Caco-2 (cell line): Measurements from ENCODE around the gene BRF1. TPM values are rescaled to one million over a fixed set of nuclear protein-coding genes. Genes with fewer than 3 reads are reported as not detected.

Source experiments
- BruUV-seq: library from RNA; stranded (reverse); fragments of 400-500 nt; replicated peaks from 2 replicates; lab custom pipeline; 2021; lab: Mats Ljungman, UMichigan
- CTCF ChIA-PET: fragments of 300-600 bp; sonication (Branson Sonifier 250); formaldehyde crosslinking; loops from one replicate; lab custom pipeline; 2022; ENCODE audit warnings: antibody characterized with exemption; lab: Charles Lee
- POLR2A ChIA-PET: fragments of 300-600 bp; sonication (Branson Sonifier 250); formaldehyde crosslinking; loops from one replicate; lab custom pipeline; 2022; ENCODE audit warnings: antibody characterized with exemption; lab: Charles Lee
- DNase-seq, 2 experiments: peaks; one replicate each; pipeline versions ENCODE4 v3.0.0 to v3.0.0-alpha.2; 2020 to 2022
- H3K27me3 ChIP-seq: replicated peaks from 2 replicates; pipeline ENCODE4 v1.6.0; 2011; ENCODE audit warnings: low read length; ENCODE audit not compliant: control insufficient read depth, insufficient read depth
- H3K36me3 ChIP-seq: 2 replicates; pipeline ENCODE4 v1.5.1; 2011; ENCODE audit warnings: low read length; ENCODE audit not compliant: control insufficient read depth, insufficient read depth
- H3K4me1 ChIP-seq: fragments of 250-450 bp; sonication (Bioruptor Pico); 2 replicates; pipeline ENCODE4 v1.5.1; 2020; ENCODE audit warnings: mild to moderate bottlenecking
- H3K4me3 ChIP-seq: 2 replicates; pipeline ENCODE4 v1.5.1; 2011; ENCODE audit warnings: low read depth, mild to moderate bottlenecking, control low read depth, low read length
- H3K9me3 ChIP-seq: fragments of 250-450 bp; sonication (Bioruptor Pico); 2 replicates; pipeline ENCODE4 v1.5.1; 2020; ENCODE audit warnings: mild to moderate bottlenecking, moderate library complexity
- H3K27ac Mint-ChIP-seq: one replicate; pipeline ENCODE4 v1.8.0; 2022; ENCODE audit warnings: mixed read lengths; ENCODE audit not compliant: unreplicated experiment
- H3K27me3 Mint-ChIP-seq: one replicate; pipeline ENCODE4 v1.8.0; 2022; ENCODE audit warnings: mixed read lengths; ENCODE audit not compliant: insufficient read depth, unreplicated experiment
- H3K36me3 Mint-ChIP-seq: one replicate; pipeline ENCODE4 v1.8.0; 2022; ENCODE audit warnings: mild to moderate bottlenecking, mixed read lengths; ENCODE audit not compliant: insufficient read depth, unreplicated experiment
- H3K4me1 Mint-ChIP-seq: one replicate; pipeline ENCODE4 v1.8.0; 2022; ENCODE audit warnings: low read depth, mixed read lengths; ENCODE audit not compliant: unreplicated experiment
- H3K4me3 Mint-ChIP-seq: one replicate; pipeline ENCODE4 v1.8.0; 2022; ENCODE audit warnings: mild to moderate bottlenecking, moderate library complexity, mixed read lengths; ENCODE audit not compliant: unreplicated experiment
- H3K9me3 Mint-ChIP-seq: one replicate; pipeline ENCODE4 v1.8.0; 2022; ENCODE audit warnings: mixed read lengths; ENCODE audit not compliant: unreplicated experiment
- intact Hi-C: fragments of 100-400 bp; cut with micrococcal nuclease; formaldehyde crosslinking; loops from one replicate; pipeline ENCODE4 v1.10.0; 2022; ENCODE audit not compliant: unreplicated experiment
- total RNA-seq: library from RNA; stranded (reverse); gene quantifications from 2 replicates; pipeline ENCODE4 v1.2.3, GENCODE V29; 2022
- TF ChIP-seq, protein P1 (sequence below), 2 experiments: fragments of 200-600 bp in 1 of 2; IDR thresholded peaks; 1 replicate in 1 of 2; 2 replicates in 1 of 2; pipeline versions ENCODE4 v1.5.1 to v1.8.0; 2011 to 2022; ENCODE audit warnings: antibody characterized with exemption in 1 of 2, control low read depth in 1 of 2, inconsistent platforms in 1 of 2, low read depth in 1 of 2, low read length in 1 of 2, mild to moderate bottlenecking in 1 of 2, moderate library complexity in 1 of 2; ENCODE audit not compliant: insufficient read depth in 1 of 2, severe bottlenecking in 1 of 2, unreplicated experiment in 1 of 2

The BRF1 gene
- total RNA-seq, 1 experiment from 2014 or later, result 43.6 TPM

DNA sequence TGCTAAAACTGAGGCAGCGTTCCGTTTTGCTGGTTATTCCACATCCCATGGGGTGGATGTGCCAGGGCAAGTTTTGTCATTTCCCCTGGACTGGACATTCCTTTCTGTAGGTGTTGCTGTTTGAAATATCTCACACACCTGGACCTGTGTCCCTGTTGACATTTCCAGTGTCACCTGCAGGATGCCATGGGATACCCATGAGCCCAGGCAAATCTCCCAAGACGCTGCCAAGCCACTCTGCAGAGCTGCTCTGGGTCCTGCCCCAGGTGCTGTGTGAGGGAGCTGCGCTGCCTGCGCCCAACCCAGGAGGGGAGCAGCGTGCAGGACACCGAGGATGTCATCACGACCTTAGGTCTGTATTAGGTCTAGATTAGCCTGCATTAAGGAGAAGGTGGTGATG is 8.6 kb upstream of the BRF1 start:
- H3K36me3 Mint-ChIP-seq, result no peaks in the 10 kb centered on the region
- no TSS peak for BruUV-seq
- TF ChIP-seq, protein P1, sequence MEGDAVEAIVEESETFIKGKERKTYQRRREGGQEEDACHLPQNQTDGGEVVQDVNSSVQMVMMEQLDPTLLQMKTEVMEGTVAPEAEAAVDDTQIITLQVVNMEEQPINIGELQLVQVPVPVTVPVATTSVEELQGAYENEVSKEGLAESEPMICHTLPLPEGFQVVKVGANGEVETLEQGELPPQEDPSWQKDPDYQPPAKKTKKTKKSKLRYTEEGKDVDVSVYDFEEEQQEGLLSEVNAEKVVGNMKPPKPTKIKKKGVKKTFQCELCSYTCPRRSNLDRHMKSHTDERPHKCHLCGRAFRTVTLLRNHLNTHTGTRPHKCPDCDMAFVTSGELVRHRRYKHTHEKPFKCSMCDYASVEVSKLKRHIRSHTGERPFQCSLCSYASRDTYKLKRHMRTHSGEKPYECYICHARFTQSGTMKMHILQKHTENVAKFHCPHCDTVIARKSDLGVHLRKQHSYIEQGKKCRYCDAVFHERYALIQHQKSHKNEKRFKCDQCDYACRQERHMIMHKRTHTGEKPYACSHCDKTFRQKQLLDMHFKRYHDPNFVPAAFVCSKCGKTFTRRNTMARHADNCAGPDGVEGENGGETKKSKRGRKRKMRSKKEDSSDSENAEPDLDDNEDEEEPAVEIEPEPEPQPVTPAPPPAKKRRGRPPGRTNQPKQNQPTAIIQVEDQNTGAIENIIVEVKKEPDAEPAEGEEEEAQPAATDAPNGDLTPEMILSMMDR (IDR thresholded peaks at IDR 0.05; ENCODE audit: insufficient read depth in 1 of 2, low read depth in 1 of 2, low read length in 1 of 2, severe bottlenecking in 1 of 2, unreplicated experiment in 1 of 2), result no peak
- intact Hi-C loops, result no loop called here
- Histone ChIP-seq H3K4me3 (no peak overlapping the region), H3K27me3 (no peaks in the 10 kb centered on the region), H3K36me3 (no peaks in the 10 kb centered on the region), H3K9me3 (no peaks in the 10 kb centered on the region), H3K4me1 (no peaks in the 10 kb centered on the region; the same call in 1 of the 2 replicates)
- no peaks in the 10 kb centered on the region for H3K9me3 Mint-ChIP-seq
- no peak for DNase-seq
- H3K4me3 Mint-ChIP-seq, result no peak overlapping the region
- no peaks in the 10 kb centered on the region for H3K4me1 Mint-ChIP-seq
- H3K27me3 Mint-ChIP-seq, result no peaks in the 10 kb centered on the region
- no peak overlapping the region for H3K27ac Mint-ChIP-seq
- POLR2A ChIA-PET, result no interaction called here
- CTCF ChIA-PET, result no interaction called here

DNA sequence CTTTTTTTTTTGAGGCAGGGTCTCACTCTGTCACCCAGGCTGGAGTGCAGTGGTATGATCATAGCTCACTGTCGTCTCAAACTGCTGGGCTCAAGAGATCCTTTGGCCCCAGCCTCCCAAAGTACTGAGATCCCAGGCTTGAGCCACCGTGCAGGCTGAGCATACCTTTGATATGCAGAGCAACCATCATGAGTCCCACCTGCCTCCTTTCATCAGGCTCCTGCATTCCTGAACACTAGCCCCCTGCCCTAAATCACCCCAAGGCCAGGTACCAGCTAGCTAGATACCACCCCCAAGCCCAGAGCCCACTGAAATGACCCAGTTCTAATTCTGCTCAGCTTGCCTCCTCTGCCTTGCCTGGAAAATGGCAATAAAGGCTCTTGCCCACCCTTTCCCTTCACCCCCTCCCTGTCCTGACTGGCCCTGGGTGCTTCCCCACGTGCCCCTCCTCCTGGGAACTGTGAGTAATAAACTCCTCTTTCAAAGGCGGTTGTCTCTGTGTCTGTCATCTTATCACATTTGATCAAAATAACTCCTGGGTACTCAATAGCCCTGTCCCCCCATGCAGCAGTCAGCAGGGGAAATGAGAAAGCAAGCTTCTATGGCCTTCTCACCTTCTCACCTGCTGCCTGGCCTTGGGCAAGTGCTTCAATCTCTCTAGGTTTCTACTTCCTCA is 6.4 kb upstream of the BRF1 start:
- no peaks in the 10 kb centered on the region for H3K4me1 ChIP-seq
- POLR2A ChIA-PET, result no interaction called here
- TF ChIP-seq, protein P1 (IDR thresholded peaks at IDR 0.05; ENCODE audit: insufficient read depth in 1 of 2, low read depth in 1 of 2, low read length in 1 of 2, severe bottlenecking in 1 of 2, unreplicated experiment in 1 of 2), result no peak
- H3K27me3 ChIP-seq, result no peaks in the 10 kb centered on the region
- H3K9me3 Mint-ChIP-seq, result no peaks in the 10 kb centered on the region
- peaks cover 5% of the 10 kb centered on the region for H3K4me1 Mint-ChIP-seq
- no peaks in the 10 kb centered on the region for H3K36me3 ChIP-seq
- no peak overlapping the region for H3K27ac Mint-ChIP-seq
- CTCF ChIA-PET, result no interaction called here
- no peaks in the 10 kb centered on the region for H3K27me3 Mint-ChIP-seq
- no peak for DNase-seq
- intact Hi-C loops, result no loop called here
- H3K4me3 Mint-ChIP-seq, result no peak overlapping the region
- H3K9me3 ChIP-seq, result no peaks in the 10 kb centered on the region
- no TSS peak for BruUV-seq
- no peak overlapping the region for H3K4me3 ChIP-seq
- no peaks in the 10 kb centered on the region for H3K36me3 Mint-ChIP-seq

DNA sequence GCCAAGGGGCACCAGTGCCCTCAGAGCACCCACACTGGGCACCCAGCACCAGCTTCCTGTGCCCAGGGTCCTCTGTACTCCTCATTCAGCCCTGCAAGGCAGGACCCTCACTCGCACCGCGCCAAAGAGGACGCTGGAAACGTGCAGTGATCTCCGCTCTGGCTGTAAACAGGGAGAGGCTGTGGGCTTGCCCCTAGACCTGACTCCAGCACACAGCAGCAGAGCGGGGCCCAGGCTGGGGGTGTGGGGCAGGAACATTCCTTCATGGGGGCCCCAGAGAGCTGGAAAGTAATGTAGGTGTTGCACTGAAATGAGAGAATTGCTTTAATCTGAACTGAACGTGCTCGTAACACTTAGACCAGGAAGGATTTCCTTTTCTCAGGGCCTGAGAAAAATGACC is 5.0 kb upstream of the BRF1 start:
- Histone ChIP-seq H3K4me1 (no peaks in the 10 kb centered on the region), H3K9me3 (no peaks in the 10 kb centered on the region), H3K4me3 (no peak overlapping the region), H3K36me3 (no peaks in the 10 kb centered on the region), H3K27me3 (no peaks in the 10 kb centered on the region)
- no TSS peak for BruUV-seq
- Mint-ChIP-seq H3K36me3 (no peaks in the 10 kb centered on the region), H3K4me1 (peaks cover 7% of the 10 kb centered on the region), H3K27me3 (no peaks in the 10 kb centered on the region), H3K4me3 (no peak overlapping the region), H3K27ac (no peak overlapping the region), H3K9me3 (no peaks in the 10 kb centered on the region)
- intact Hi-C loops, result no loop called here
- ChIA-PET CTCF (interaction anchor here (0.6 kb wide), 1 partner anchor 29 kb away, joined by 3 read pairs; no protein-coding TSS in a partner anchor), POLR2A (no interaction called here)
- TF ChIP-seq, protein P1 (IDR thresholded peaks at IDR 0.05; ENCODE audit: insufficient read depth in 1 of 2, low read depth in 1 of 2, low read length in 1 of 2, severe bottlenecking in 1 of 2, unreplicated experiment in 1 of 2), result no peak
- DNase-seq, result no peak
